GM12891 (cell line): ENCODE data around the gene ACOT13.

ENCODE experiments used
- PAX5 ChIP-seq: IDR thresholded peaks from 2 replicates; pipeline ENCODE4 v1.6.1; 2011; ENCODE audit warnings: low read length, moderate library complexity, mild to moderate bottlenecking; ENCODE audit not compliant: insufficient read depth, severe bottlenecking
- POLR2A ChIP-seq: IDR thresholded peaks from 2 replicates; pipeline ENCODE4 v1.6.1; 2011; ENCODE audit warnings: low read depth, low read length, control low read depth
- POLR2AphosphoS5 ChIP-seq: IDR thresholded peaks from 2 replicates; pipeline ENCODE4 v1.6.1; 2011; ENCODE audit warnings: low read depth, low read length, control low read depth
- POU2F2 ChIP-seq: IDR thresholded peaks from 2 replicates; pipeline ENCODE4 v1.6.1; 2011; ENCODE audit warnings: low read depth, mild to moderate bottlenecking, control low read depth, low read length, moderate library complexity
- SPI1 ChIP-seq: IDR thresholded peaks from 2 replicates; pipeline ENCODE4 v1.6.1; 2011; ENCODE audit warnings: low read depth, low read length, control low read depth
- TAF1 ChIP-seq: IDR thresholded peaks from 2 replicates; pipeline ENCODE4 v1.6.1; 2011; ENCODE audit warnings: low read depth, low read length, control low read depth

DNA sequence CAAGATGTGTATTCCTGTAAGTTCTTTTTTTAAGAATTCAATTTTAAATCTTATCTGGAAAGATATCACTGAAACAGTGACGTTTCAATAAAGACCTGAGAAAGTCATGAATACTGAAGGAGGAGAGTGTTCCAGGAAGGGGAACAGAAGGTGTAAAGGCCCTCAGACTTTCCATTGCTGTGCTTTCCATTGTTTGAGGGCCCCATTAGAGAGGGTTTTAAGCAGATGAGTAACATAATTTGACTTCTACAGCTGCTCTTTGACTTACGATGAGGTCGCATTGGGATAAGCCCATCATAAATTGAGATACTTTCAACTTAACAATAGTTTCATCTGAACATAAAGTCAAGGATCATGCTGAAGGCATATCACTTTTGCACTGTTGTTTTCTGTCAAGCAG, 24.7 kb downstream of the ACOT13 start:
- TF ChIP-seq POLR2A (no peak), TAF1 (no peak), POLR2AphosphoS5 (no peak), SPI1 (no peak), PAX5 (no peak), POU2F2 (no peak)
